ENCODE results near the gene ZNF609.

GRCh38 chr15:64426845-64427465 lies 33.4 kb upstream of the ZNF609 start:
- no peak for TF ChIP-seq YY1 (IDR thresholded peaks at IDR 0.05)
- TF ChIP-seq CTCF (IDR thresholded peaks at IDR 0.05; ENCODE audit: low read depth, low read length, missing input control), result peak; percentile 19
- no peak for TF ChIP-seq SP1 (IDR thresholded peaks at IDR 0.05)
- no peak for TF ChIP-seq HNF4G (IDR thresholded peaks at IDR 0.05)
- TF ChIP-seq, protein P1, sequence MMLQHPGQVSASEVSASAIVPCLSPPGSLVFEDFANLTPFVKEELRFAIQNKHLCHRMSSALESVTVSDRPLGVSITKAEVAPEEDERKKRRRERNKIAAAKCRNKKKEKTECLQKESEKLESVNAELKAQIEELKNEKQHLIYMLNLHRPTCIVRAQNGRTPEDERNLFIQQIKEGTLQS (IDR thresholded peaks at IDR 0.05), result no peak
- TF ChIP-seq, protein P2, sequence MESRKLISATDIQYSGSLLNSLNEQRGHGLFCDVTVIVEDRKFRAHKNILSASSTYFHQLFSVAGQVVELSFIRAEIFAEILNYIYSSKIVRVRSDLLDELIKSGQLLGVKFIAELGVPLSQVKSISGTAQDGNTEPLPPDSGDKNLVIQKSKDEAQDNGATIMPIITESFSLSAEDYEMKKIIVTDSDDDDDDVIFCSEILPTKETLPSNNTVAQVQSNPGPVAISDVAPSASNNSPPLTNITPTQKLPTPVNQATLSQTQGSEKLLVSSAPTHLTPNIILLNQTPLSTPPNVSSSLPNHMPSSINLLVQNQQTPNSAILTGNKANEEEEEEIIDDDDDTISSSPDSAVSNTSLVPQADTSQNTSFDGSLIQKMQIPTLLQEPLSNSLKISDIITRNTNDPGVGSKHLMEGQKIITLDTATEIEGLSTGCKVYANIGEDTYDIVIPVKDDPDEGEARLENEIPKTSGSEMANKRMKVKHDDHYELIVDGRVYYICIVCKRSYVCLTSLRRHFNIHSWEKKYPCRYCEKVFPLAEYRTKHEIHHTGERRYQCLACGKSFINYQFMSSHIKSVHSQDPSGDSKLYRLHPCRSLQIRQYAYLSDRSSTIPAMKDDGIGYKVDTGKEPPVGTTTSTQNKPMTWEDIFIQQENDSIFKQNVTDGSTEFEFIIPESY (IDR thresholded peaks at IDR 0.05), result no peak
- TF ChIP-seq GABPA (IDR thresholded peaks at IDR 0.05 in 1 of 2, conservative IDR thresholded peaks at IDR 0.05 in 1 of 2), result no peak
- TF ChIP-seq RAD21 (IDR thresholded peaks at IDR 0.05), result peak; percentile 76
- TF ChIP-seq, protein P3, sequence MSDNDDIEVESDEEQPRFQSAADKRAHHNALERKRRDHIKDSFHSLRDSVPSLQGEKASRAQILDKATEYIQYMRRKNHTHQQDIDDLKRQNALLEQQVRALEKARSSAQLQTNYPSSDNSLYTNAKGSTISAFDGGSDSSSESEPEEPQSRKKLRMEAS (IDR thresholded peaks at IDR 0.05), result no peak

Data from liver (tissue), 3 donors.